HG02678 (cell line): ENCODE measurements around the gene LPP.

Source experiments
- ATAC-seq: cut with Tn5 transposase; IDR thresholded peaks from one replicate; pipeline ENCODE4 v1.9.1; 2021; ENCODE audit warnings: mild to moderate bottlenecking, moderate library complexity; ENCODE audit not compliant: unreplicated experiment

The LPP gene

DNA sequence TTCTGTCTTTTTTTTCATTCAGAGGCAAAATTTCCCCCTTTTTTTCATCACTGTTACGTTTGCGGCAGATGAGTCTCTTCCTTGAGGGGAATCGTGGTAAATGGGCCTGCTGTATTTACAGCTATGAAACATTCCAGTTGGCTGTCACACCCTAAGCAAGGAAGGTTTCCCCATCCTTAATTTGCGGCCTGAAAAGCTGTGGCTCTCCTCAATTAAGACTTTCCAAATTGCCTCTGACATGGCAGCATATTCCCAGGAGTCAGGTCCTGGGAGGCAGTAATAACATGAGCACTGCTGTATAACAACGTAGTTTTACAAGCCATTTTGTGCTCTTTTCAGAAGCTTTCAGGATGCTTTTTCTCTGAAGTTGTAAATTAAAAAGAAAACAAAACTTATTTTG, 420.9 kb downstream of the LPP start:
- no peak for ATAC-seq

DNA sequence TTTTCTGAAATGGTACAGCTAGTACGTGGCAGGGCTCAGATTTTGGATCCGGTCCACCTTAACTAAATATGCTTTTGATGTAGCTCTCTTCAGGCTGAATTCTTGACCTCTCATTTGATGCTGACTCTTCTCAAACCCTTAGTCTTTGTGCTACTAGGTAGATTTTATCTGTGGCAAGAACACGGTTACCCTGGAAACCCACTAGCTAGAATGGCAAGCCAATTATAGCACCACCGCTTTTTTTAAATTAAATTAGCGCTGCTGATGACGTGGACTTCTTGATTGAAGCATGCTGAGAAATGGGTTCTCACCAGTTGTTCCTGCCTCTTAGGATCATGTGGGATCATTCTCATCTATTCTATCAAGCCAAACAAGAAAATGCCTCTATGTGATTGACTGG, 421.5 kb downstream of the LPP start:
- ATAC-seq = no peak

DNA sequence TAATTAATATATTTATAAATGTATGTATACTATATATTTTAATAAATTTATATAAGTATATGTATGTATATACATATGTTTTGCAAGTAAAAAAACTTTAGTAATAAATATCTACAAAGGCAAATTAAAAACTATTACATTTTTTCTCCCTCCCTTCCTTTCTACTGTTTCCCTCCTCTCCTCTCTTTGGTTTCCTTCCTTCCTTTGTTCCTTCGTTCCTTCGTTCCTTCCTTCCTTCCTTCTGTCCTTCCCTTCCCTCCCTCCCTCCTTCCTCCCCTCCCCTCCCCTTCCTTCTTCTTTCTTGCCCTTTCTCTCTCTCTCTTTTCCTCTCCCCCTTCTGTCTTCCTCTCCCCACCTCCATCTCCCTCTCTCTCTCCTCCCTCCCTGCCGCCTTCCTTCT, 423.6 kb downstream of the LPP start:
- no peak for ATAC-seq

DNA sequence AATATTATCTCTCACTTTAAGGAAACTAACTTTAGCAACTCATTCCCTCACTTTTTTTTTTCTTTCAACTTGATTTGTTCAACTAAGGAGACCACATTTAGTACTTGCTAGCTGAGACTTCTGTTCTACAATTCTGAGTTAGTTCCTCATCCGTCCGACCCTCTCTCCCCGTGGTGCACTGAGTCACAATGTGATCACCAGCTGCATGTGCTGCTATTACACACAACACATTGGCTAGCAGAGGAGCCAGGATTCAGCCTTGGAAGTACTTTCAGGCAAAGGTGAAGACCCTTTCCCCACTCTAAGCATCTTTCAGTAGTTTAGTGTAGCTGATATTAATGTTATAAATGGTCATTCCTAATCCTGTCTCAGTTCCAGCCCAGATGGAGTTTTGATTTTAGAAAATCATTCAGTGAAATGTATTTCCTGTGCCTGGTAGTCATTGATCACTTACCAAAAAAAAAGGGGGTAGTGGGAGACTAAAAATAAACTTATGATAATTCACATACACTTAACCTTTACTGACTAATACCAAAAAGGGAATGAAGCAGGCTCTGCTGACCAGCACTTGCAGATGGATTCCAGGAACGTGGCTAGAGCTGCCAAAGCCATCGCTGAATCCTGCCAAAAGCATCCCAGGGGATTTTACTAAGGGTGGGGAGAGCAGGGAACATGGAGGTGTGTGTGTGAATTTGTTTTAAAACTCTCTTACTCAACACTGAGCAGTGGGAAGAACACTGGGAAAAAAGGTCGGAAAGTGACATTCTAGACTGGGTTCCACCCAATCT, 424.8 kb downstream of the LPP start:
- no peak for ATAC-seq

DNA sequence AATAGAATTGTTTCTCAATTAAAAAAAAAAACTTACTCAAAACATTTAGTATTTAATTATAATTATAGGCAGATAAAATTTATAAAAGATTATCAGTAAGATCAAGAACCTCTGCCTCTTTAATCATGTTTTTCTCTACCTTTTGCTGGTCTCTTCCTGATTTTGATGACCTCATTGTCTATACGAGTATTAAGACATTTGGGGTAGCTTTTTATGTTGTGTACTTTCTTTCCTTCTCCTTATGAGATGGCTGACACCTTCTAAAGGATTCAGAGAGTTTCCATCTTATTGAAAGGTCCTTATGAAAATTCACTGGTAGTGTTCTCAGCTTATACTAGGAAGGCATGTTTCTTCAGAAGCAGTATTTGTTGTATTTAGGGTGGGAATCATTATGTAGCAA, 426.3 kb downstream of the LPP start:
- ATAC-seq = no peak

DNA sequence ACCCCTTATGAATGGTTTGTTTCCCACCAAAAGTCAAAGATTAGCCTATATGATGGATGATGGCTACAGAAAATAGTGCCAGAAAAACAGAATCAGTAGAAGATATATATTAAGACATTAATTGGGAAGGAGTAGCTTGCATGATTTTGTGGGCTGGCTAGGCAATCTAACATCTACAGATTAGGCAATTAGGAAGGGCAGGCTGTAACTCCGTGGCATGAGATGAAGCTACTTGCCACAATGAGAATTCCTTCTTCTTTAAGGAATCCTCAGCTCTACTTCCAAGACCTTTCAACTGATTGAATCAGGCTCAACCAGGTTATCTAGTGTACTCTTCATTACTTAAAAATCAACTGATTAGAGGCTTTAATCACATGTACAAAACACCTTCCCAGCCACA, 426.7 kb downstream of the LPP start:
- ATAC-seq = no peak

DNA sequence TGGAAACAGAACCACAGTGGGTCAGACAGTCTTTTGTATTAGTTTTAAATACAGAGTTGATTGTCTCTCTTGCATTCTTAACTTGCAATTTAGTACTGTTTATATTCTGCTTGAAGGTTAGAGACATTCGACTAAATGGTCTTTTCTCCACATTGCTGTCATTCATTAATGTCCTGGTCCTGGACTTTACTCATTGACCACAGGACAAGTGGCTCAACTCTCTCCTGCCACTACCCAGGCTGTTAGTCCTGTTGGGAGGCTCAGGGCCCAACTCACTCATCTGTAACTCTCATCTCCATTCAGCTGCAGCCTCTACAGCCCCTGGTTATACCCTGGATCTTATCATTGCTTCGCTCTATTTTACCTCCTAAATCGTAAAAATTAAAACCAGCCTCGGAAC, 427.4 kb downstream of the LPP start:
- ATAC-seq = no peak

DNA sequence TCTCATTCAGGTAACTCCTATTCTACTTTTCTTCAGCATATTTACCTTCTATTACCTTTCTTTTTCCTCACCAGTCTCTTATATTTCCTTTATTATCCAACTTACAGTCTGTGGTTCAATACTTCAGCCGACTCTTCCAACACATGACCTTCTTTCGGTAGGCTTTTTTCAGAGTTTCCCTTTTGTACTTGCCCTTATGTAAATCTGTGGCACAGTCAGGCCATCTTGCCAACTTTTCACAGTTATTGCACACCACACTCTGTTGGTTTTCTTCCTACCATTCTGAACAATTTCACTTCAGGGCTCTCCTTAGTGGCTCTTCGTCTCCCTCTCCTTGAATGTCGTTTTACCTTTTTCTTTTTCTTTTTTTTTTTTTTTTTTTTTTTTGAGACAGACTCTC, 427.8 kb downstream of the LPP start:
- ATAC-seq = no peak

DNA sequence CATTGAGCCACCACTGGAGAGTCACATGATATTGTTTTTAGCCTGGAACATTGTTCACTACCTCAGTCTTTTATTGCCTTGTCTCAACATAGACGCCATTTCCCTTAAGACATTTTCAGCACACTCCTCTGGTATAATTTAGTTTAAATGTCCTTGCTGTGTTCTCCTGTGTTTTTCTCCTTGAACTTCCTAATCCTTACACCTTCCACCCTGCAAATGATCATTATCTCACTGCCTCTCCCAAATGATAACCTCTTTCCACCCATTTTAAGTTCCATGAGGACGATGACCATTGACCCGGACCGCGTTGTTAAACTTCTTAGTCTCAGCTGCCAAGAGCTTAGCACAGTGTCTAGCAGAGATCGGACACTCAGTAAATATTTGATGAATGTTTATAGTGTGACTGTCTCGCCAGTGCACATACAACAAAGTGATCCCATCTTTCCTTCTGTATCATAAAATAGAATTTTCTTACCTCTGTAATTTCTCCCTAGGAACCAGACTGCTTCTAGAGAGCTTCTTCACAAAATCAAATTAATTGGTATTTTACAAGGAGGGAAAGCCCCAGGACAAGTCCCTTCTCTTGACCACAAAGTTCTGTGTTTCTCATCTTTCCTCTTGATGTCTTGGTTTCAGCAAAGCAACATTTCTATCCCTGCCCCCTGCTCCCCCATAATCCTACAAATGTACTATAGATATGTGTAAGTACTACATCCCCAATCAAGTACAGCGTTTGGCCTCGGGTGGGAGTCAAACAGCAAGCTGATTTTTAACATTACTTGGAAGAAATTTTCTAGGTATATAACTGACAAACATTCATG, 429.6 kb downstream of the LPP start:
- no peak for ATAC-seq

DNA sequence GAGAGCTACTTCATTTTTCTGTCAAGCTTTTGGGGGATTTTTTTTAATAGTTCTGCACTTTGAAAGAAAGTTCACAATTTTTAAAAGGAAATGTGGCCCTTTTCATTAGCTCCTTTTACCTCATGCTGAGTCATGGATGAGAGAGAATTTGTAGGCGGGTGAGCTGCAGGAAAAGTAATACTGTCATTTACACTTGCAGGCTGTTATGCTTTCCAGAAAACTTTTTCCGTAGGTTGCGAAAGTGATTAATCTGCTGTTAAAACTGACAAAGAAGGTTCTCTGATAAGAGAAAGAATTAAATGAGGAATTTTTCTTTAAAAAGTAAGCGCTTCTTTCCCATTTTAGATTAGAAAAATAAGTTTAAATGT, 430.2 kb downstream of the LPP start:
- ATAC-seq = no peak

DNA sequence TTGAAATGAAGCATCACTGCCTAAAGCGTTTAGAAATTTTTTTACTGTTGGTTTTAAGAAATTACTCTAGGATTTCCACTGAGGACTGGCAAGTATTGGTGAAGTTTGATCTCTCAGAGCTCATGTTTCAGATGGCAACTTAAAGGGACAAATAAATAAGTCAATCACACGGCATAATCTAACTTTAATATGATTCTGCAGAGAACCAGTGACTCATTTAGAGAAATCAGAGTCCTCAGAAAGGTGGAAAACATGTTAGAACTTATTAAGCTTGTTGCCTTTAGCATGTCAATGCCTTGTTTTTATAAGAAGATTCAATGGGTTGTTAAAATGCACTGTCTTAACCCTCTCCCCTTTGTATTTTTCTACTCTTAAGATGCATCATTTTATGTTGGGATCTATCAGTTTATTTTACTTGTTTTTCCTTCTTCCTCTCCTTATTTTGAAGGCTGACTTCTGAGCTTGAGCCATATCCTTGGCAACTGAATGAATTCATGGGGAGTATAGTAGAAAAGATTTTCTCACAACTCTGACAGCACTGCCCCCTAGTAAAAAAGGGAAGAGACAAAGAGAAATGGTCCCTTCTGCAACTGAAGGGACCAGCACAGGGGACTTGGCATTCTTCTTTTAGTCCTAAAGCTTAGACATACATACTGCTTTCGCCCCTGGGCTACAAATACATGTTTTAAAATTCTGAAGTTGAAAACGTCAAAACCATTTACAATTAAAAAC, 431.2 kb downstream of the LPP start:
- ATAC-seq = no peak

DNA sequence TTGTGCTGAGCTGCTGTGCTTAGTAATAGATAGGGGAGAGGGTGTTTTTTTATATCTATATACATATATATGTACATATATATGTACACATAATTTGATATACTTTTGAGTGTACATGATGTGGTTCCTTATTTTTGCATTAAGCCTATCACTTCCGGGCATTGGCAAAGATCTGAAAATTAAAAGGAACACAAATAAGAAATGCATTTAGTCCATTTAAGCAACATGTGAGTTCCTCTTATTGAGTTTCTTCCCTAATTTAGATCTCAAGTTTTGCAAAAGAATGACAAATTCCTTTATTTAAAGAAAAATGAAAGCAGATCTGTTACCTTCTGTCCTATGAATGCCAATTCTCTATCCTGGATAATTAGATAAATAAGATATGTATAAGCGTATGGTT, 435.1 kb downstream of the LPP start:
- no peak for ATAC-seq

DNA sequence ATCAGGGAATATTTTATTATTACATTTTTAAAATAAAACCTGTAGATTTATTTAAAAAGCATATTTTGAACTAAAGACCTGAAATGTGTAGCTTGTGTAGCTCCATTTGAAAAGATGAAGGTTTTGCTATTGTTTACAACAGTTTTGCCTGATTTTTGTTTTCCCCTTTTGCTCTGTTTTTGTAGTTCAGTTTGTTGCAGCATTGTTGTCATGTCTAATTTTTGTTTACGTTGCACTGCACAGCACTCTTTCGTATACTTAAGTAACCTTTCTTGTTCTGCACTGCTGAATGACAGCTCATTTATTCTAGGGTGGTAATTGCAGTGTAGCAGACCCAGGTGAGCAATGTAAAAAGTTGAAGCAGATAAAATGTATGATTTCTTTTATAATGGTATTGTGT, 435.8 kb downstream of the LPP start:
- ATAC-seq = no peak

DNA sequence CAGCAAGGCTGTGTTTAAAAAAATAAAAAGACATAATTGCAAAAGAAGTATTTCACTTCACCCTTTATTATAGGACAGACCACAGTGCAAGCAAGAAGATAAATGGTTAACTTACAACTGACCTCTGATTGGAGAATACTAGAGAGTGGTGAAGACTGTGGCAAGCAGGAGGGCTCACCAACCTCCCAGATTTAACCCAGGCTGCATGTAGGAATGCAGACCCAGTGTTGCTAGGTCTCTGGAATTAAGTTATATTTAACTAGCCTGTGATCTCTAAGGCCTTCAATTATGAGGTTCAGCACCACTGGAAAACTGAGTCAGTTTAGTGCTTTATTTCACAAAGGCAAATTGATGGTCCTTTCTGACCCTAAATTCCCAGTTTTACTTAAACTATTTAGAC, 436.6 kb downstream of the LPP start:
- ATAC-seq = no peak

DNA sequence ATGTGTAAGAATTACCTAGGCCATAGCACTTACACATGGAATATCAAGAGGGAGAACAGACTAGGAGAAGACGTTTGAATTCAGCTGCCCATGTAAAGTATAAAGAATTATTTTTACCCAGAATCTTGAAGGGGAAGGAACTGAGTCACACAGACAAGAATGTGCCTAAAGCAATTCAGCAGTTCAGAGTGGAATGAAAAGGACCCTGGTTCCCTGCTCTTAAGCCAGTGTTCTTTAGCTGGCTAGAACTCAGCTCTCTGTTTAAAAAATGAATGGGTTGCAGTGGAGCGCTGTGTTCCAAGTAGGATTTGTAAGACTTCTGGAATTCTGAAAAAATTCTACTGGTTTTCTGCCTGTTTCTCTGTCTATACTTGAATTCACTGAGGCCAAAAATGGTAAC, 440.2 kb downstream of the LPP start:
- no peak for ATAC-seq

DNA sequence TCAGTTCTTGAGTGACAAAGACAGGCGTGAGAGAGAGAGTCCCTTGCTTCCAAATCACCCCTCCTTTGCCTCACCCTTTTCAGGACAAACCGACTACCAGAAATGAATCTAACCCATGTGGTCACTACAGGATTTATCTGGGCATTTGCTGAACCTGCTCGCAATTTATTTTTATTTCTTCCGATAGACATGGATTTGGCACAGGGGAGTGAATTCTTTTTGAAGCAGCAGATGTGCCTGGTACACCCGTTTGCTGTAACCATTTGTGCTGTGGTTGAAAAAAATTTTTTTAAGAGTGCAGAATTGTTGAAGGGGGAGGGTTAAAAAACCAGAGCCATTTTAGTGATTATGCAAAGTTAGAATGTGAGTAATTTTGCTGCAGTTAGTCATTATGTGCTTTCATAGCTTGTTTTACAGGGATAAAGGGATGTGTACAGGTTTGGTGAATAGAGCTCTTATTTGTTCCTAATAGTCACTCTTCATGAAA, 442.0 kb downstream of the LPP start:
- ATAC-seq = no peak

DNA sequence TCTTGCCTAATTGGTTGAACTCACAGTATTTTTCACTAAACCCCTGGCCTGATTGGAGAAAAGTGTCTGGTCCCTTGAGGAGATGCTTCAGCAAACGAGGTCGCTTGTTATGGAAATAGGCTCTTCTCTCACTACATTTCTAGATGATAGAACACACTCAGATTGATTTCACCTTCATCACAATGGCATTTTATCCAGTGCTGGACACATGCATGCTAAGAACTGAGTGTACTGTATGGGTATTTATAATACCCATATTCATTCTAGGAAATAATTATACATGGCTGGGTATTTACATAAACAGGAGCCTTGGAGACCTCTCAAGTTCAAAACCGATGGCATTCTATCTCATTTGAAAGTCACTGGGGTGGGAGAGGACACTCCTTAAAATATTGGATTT, 444.9 kb downstream of the LPP start:
- ATAC-seq = no peak

DNA sequence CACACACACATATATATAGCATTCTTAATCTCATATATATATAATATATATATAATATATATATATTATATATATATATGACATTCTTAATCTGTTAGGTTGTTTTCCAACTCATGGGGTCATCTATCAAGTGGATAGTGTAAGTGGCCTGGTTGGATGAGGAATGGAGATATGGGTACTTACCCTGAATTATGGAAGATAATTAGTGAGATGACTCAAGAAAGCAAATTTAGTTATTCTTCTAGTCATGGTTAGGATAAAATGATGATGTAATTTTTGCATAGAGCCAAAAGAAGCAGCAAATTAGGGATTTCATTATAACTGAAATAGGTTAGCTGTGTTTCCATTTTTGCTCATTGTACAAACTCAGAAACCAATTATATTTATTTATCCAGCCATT, 448.2 kb downstream of the LPP start:
- ATAC-seq = no peak

DNA sequence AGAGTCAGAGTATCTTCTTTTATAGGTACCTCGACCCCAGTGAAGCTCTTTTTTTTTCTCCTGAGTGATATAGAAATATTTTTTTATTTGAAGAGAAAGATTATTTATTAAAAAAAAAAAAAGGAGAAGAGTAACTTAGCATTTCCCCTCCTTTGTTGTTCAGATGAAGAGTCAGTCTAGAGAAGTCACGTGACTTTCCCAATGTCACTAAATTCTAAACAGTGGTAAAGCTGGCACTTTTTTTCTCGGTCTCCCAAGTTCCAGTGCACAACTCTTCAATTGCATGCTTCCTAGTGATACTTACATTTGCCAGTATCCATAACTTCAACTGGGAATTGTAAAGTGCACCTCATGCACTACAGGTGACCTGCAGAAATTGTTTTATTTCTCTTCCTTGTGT, 448.7 kb downstream of the LPP start:
- ATAC-seq = no peak

DNA sequence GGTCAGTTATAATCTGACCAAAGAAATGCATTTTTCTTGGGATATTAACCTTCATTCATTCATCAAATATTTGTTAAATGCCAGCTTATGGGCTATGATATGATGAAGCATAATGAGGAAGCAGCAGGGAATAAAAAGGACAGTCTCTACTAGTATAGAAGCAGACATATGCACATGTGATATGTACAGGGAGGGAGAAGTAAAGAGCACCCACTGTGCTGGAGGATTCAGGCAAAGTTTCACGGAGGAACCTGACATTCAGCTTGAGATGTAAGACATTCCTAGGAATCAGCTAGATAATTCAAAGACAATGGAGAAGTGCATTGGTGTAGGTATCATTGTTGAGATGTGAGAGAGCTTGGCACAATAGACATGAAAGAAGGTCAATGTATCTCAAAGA, 450.7 kb downstream of the LPP start:
- no peak for ATAC-seq

DNA sequence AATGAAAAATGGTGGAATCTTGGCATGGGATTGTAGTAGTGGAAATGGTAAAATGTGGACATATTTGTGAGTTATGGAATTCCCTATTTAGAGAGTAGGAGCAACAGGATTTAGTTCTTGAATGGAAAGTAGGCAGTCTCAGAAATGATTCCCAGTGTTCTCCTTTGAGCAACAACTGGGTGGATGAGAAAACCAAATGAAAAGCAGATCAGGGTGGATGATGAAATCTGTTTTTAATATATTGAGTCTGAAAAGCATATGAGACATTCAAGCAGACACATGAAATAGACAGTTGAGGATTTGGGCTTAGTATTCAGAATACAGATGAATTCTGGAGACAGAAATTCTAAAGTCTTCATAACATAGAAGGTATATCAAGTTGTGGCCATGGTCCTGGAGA, 451.3 kb downstream of the LPP start:
- no peak for ATAC-seq

DNA sequence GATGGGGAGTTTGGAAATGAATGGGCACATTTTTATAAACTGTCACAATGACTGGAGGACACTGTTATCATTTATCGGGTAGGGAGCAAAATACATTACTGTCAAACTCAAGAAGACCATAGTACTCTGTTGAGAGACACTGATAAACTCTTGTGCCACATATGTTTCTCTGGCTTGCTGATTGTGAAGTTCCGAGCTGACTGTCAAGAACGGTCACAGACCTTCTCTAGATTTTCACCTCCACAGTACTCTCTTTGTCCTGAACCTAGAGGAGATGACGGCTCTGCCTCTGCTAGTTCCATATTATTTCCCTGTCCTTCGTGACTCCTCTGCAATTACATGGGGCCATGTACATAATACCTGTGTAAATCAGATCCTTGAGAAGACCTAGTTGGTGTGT, 451.9 kb downstream of the LPP start:
- ATAC-seq = no peak
